Endothelial cell of umbilical vein (primary cell): ENCODE measurements around the gene NR5A2. TPM values are rescaled to one million over a fixed set of nuclear protein-coding genes. Genes with fewer than 3 reads are reported as not detected.

ENCODE experiments used
- BruUV-seq: library from RNA; stranded (reverse); fragments of 400-500 nt; replicated peaks from 2 replicates; lab custom pipeline; 2021; lab: Mats Ljungman, UMichigan
- CTCF ChIA-PET: fragments of 300-600, 350-600 bp; sonication (Branson Sonifier 250); formaldehyde crosslinking; loops from one replicate; lab custom pipeline; 2021; ENCODE audit warnings: antibody characterized with exemption, inconsistent platforms; lab: Charles Lee
- POLR2A ChIA-PET: fragments of 300-600, 350-600 bp; sonication (Branson Sonifier 250); formaldehyde crosslinking; loops from one replicate; lab custom pipeline; 2021; ENCODE audit warnings: antibody characterized with exemption, inconsistent platforms; lab: Charles Lee
- DNase-seq: peaks from one replicate; pipeline ENCODE4 v3.0.0-alpha.2; 2011; ENCODE audit warnings: low read depth, low spot score
- FAIRE-seq: peaks from 2 replicates; lab custom pipeline; 2011; peaks lifted over from hg19 to GRCh38; lab: Jason Lieb, UNC
- H2AFZ ChIP-seq: 2 replicates; pipeline ENCODE4 v1.6.0; 2012; ENCODE audit warnings: low read depth, low read length, control low read depth, inconsistent platforms
- H3K27ac ChIP-seq: 2 replicates; pipeline ENCODE4 v1.5.1; 2011; ENCODE audit warnings: low read depth, mild to moderate bottlenecking, control low read depth, low read length, moderate library complexity; ENCODE audit not compliant: insufficient read depth
- H3K27me3 ChIP-seq, 2 experiments: 2 replicates each; pipeline versions ENCODE4 v1.6.0 to v1.6.1; 2011; ENCODE audit warnings: low read length in 2 of 2, mixed read lengths in 1 of 2; ENCODE audit not compliant: control insufficient read depth in 2 of 2, insufficient read depth in 2 of 2
- H3K36me3 ChIP-seq, 2 experiments: 2 replicates in 1 of 2; 3 replicates in 1 of 2; pipeline ENCODE4 v1.5.1; 2011; ENCODE audit warnings: low read length in 2 of 2, mild to moderate bottlenecking in 1 of 2, moderate library complexity in 1 of 2; ENCODE audit not compliant: control insufficient read depth in 2 of 2, insufficient read depth in 2 of 2; ENCODE audit errors: extremely low read depth in 1 of 2
- H3K4me1 ChIP-seq: 3 replicates; pipeline ENCODE4 v1.5.1; 2011; ENCODE audit warnings: mild to moderate bottlenecking, low read length; ENCODE audit not compliant: control insufficient read depth, insufficient read depth; ENCODE audit errors: extremely low read depth
- H3K4me2 ChIP-seq: 2 replicates; pipeline ENCODE4 v1.6.1; 2011; ENCODE audit warnings: low read length, control low read depth, mixed read lengths; ENCODE audit not compliant: insufficient read depth
- H3K4me3 ChIP-seq, 3 experiments: fragments of 200-600 bp in 1 of 3; sonication (generic), shearing (Covaris generic) in 1 of 3; replicated peaks in 1 of 3; 2 replicates each; pipeline ENCODE4 v1.5.1; 2011 to 2016; ENCODE audit warnings: control low read depth in 3 of 3, low read length in 3 of 3, mild to moderate bottlenecking in 2 of 3, inconsistent platforms in 1 of 3, low read depth in 1 of 3, moderate library complexity in 1 of 3; ENCODE audit not compliant: insufficient read depth in 1 of 3
- H3K79me2 ChIP-seq: 2 replicates; pipeline ENCODE4 v1.6.0; 2012; ENCODE audit warnings: low read length, inconsistent platforms; ENCODE audit not compliant: control insufficient read depth, insufficient read depth
- H3K9ac ChIP-seq: replicated peaks from 2 replicates; pipeline ENCODE3; 2011; ENCODE audit warnings: low read length, control low read depth; ENCODE audit not compliant: insufficient read depth; ENCODE audit errors: extremely low read depth
- H3K9me1 ChIP-seq: replicated peaks from 3 replicates; pipeline ENCODE4 v1.6.0; 2011; ENCODE audit warnings: mild to moderate bottlenecking, low read length; ENCODE audit not compliant: control insufficient read depth, insufficient read depth; ENCODE audit errors: extremely low read depth
- H3K9me3 ChIP-seq: replicated peaks from 2 replicates; pipeline ENCODE4 v1.5.1; 2012; ENCODE audit warnings: low read length, inconsistent platforms; ENCODE audit not compliant: control insufficient read depth, insufficient read depth
- H4K20me1 ChIP-seq: replicated peaks from 2 replicates; pipeline ENCODE3; 2011; ENCODE audit warnings: mild to moderate bottlenecking, low read length; ENCODE audit not compliant: control insufficient read depth, insufficient read depth; ENCODE audit errors: extremely low read depth
- EZH2 ChIP-seq: IDR thresholded peaks from 2 replicates; pipeline ENCODE4 v1.6.1; 2012; ENCODE audit warnings: borderline replicate concordance, low read depth, mild to moderate bottlenecking, moderate library complexity, low read length, inconsistent platforms; ENCODE audit not compliant: severe bottlenecking
- FOS ChIP-seq: IDR thresholded peaks from 2 replicates; pipeline ENCODE4 v1.6.1; 2011; ENCODE audit warnings: mild to moderate bottlenecking, low read length, moderate library complexity, borderline replicate concordance; ENCODE audit not compliant: insufficient read depth
- GATA2 ChIP-seq: IDR thresholded peaks from 2 replicates; pipeline ENCODE4 v1.7.0; 2011; ENCODE audit warnings: low read depth, mild to moderate bottlenecking, moderate library complexity, mixed read lengths, low read length; ENCODE audit not compliant: insufficient read length, insufficient read depth
- JUN ChIP-seq: IDR thresholded peaks from 2 replicates; pipeline ENCODE4 v1.6.1; 2011; ENCODE audit warnings: borderline replicate concordance, low read depth; ENCODE audit not compliant: insufficient read length, insufficient read depth
- MYC ChIP-seq: IDR thresholded peaks from one replicate; pipeline ENCODE4 v1.6.1; 2011; ENCODE audit warnings: mild to moderate bottlenecking, low read depth, low read length
- POLR2A ChIP-seq: IDR thresholded peaks from 2 replicates; pipeline ENCODE4 v1.6.1; 2012; ENCODE audit warnings: low read depth, mild to moderate bottlenecking, control low read depth, low read length
- POLR2AphosphoS5 ChIP-seq: IDR thresholded peaks from 2 replicates; pipeline ENCODE4 v1.6.1; 2012; ENCODE audit warnings: low read depth, mild to moderate bottlenecking, control low read depth, low read length, moderate library complexity; ENCODE audit not compliant: insufficient read depth
- dilution Hi-C: fragments of 300-500 bp; cut with MboI; formaldehyde crosslinking; loops from one replicate; pipeline ENCODE4 v1.15.0; 2019; ENCODE audit warnings: low sequenced_read_pairs; ENCODE audit not compliant: extremely low pct_ligation_motif_present
- intact Hi-C: fragments of 100-400 bp; cut with micrococcal nuclease; formaldehyde crosslinking; loops from one replicate; pipeline ENCODE4 v1.10.0; 2022
- polyA plus RNA-seq, 4 experiments: library from polyadenylated mRNA; depleted of rRNA in 3 of 4; stranded (reverse) in 3 of 4; unstranded in 1 of 4; fragments of >200 nt; gene quantifications; 2 replicates each; pipeline versions ENCODE4 v1.2.1 to v1.2.3, GENCODE V29; 2011 to 2012; ENCODE audit warnings: missing spikeins in 1 of 4
- total RNA-seq: library from RNA; stranded (reverse); gene quantifications from 2 replicates; pipeline ENCODE4 v1.2.3, GENCODE V29; 2021
- TF ChIP-seq, protein P1 (sequence below): IDR thresholded peaks from 2 replicates; pipeline ENCODE4 v1.6.1; 2011; ENCODE audit not compliant: insufficient read depth, insufficient read length
- TF ChIP-seq, protein P2 (sequence below), 2 donors: IDR thresholded peaks; 1 replicate in 1 of 2; 2 replicates in 1 of 2; pipeline ENCODE4 v1.5.1; 2011; ENCODE audit warnings: low read length in 2 of 2, mild to moderate bottlenecking in 2 of 2, moderate library complexity in 2 of 2, control low read depth in 1 of 2, inconsistent platforms in 1 of 2, low read depth in 1 of 2; ENCODE audit not compliant: insufficient read depth in 1 of 2; ENCODE audit errors: extremely low read depth in 1 of 2

Gene NR5A2
- total and polyA plus RNA-seq, 2 donors (not counting 3 experiments of a cell fraction or from before 2014, with no cell fraction given) = 3.4 to 12.1 TPM

- Histone ChIP-seq H3K27ac (no peak overlapping the region), H2AFZ (no peak overlapping the region), H3K4me3 (no peak overlapping the region), H3K4me2 (no peak overlapping the region), H3K9me3 (no peaks in the 10 kb centered on the region), H4K20me1 (no peaks in the 10 kb centered on the region), H3K79me2 (no peaks in the 10 kb centered on the region), H3K4me1 (peaks cover 17% of the 10 kb centered on the region), H3K9ac (no peak overlapping the region), H3K36me3 (no peaks in the 10 kb centered on the region), H3K27me3 (peaks cover 28 to 96% of the 10 kb centered on the region in 2 experiments), H3K9me1 (no peaks in the 10 kb centered on the region)
- intact Hi-C loops = loop anchor here (5.0 kb wide), 3 partner anchors 255 to 375 kb away; partner anchors contain the start of gene ZNF281
- POLR2A ChIA-PET = no interaction called here
- TF ChIP-seq FOS (no peak), POLR2AphosphoS5 (no peak), MYC (no peak), JUN (no peak), POLR2A (no peak), EZH2 (no peak), GATA2 (no peak)
- TF ChIP-seq, protein P1, sequence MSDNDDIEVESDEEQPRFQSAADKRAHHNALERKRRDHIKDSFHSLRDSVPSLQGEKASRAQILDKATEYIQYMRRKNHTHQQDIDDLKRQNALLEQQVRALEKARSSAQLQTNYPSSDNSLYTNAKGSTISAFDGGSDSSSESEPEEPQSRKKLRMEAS = no peak
- TF ChIP-seq, protein P2, sequence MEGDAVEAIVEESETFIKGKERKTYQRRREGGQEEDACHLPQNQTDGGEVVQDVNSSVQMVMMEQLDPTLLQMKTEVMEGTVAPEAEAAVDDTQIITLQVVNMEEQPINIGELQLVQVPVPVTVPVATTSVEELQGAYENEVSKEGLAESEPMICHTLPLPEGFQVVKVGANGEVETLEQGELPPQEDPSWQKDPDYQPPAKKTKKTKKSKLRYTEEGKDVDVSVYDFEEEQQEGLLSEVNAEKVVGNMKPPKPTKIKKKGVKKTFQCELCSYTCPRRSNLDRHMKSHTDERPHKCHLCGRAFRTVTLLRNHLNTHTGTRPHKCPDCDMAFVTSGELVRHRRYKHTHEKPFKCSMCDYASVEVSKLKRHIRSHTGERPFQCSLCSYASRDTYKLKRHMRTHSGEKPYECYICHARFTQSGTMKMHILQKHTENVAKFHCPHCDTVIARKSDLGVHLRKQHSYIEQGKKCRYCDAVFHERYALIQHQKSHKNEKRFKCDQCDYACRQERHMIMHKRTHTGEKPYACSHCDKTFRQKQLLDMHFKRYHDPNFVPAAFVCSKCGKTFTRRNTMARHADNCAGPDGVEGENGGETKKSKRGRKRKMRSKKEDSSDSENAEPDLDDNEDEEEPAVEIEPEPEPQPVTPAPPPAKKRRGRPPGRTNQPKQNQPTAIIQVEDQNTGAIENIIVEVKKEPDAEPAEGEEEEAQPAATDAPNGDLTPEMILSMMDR (IDR thresholded peaks at IDR 0.05; ENCODE audit: extremely low read depth in 1 of 2, insufficient read depth in 1 of 2, low read depth in 1 of 2, low read length in 2 of 2) = no peak
- CTCF ChIA-PET = interaction anchor here (1.0 to 7.3 kb wide), 4 partner anchors 9 to 353 kb away, joined by 3 to 59 read pairs (median 5); no protein-coding TSS in a partner anchor
- dilution Hi-C loops = no loop called here
- BruUV-seq = no TSS peak
- no peak for FAIRE-seq
- no peak for DNase-seq
Measured at GRCh38 chr1:200037501-200037900, 10.0 kb downstream of the NR5A2 start.
